Liver (tissue), 9 donors: Measurements from ENCODE around the gene ELL2. TPM values are rescaled to one million over a fixed set of nuclear protein-coding genes. Genes with fewer than 3 reads are reported as not detected.

Experiments used
- DNase-seq: peaks from one replicate; pipeline ENCODE4 v3.0.0-alpha.2; 2017; ENCODE audit warnings: low spot score
- H3K27ac ChIP-seq, 2 donors: one replicate each; pipeline ENCODE4 v1.7.0; 2013; ENCODE audit warnings: inconsistent platforms in 2 of 2, low read length in 2 of 2, control low read depth in 1 of 2, low read depth in 1 of 2, mild to moderate bottlenecking in 1 of 2
- H3K27me3 ChIP-seq, 4 donors: one replicate each; pipeline versions ENCODE4 v1.6.1 to v1.7.0; 2013; ENCODE audit warnings: low read length in 3 of 4, inconsistent platforms in 1 of 4, mild to moderate bottlenecking in 1 of 4, moderate library complexity in 1 of 4; ENCODE audit not compliant: control insufficient read depth in 4 of 4, insufficient read depth in 4 of 4
- H3K36me3 ChIP-seq, 4 donors: one replicate each; pipeline versions ENCODE4 v1.6.1 to v1.7.0; 2013; ENCODE audit warnings: low read length in 3 of 4, mild to moderate bottlenecking in 3 of 4, low read depth in 1 of 4, moderate library complexity in 1 of 4; ENCODE audit not compliant: control insufficient read depth in 4 of 4, insufficient read depth in 3 of 4
- H3K4me1 ChIP-seq, 4 donors: one replicate each; pipeline versions ENCODE4 v1.6.1 to v1.7.0; 2013; ENCODE audit warnings: low read length in 3 of 4, mild to moderate bottlenecking in 3 of 4, moderate library complexity in 1 of 4; ENCODE audit not compliant: control insufficient read depth in 4 of 4, insufficient read depth in 4 of 4
- H3K4me3 ChIP-seq, 3 donors: one replicate each; pipeline versions ENCODE4 v1.6.1 to v1.7.0; 2013; ENCODE audit warnings: low read length in 3 of 3, control low read depth in 1 of 3, low read depth in 1 of 3, mild to moderate bottlenecking in 1 of 3
- H3K9ac ChIP-seq, 2 donors: one replicate each; pipeline ENCODE4 v1.7.0; 2013; ENCODE audit warnings: low read length in 2 of 2, mild to moderate bottlenecking in 2 of 2, moderate library complexity in 2 of 2, control low read depth in 1 of 2, low read depth in 1 of 2
- H3K9me3 ChIP-seq, 4 donors: one replicate each; pipeline versions ENCODE4 v1.6.1 to v1.7.0; 2013; ENCODE audit warnings: low read length in 3 of 4; ENCODE audit not compliant: control insufficient read depth in 4 of 4
- EGR1 ChIP-seq, 2 donors: IDR thresholded peaks; 2 replicates each; pipeline ENCODE4 v1.6.1; 2016 to 2018; ENCODE audit warnings: antibody characterized with exemption in 2 of 2, low read depth in 2 of 2
- FOXA1 ChIP-seq: IDR thresholded peaks from 2 replicates; pipeline ENCODE4 v1.6.1; 2016; ENCODE audit warnings: antibody characterized with exemption
- FOXA2 ChIP-seq: IDR thresholded peaks from 2 replicates; pipeline ENCODE4 v1.6.1; 2016; ENCODE audit warnings: antibody characterized with exemption
- GABPA ChIP-seq, 2 donors: IDR thresholded peaks in 1 of 2; conservative IDR thresholded peaks in 1 of 2; 2 replicates each; pipeline ENCODE4 v1.6.1; 2016; ENCODE audit warnings: antibody characterized with exemption in 2 of 2, mild to moderate bottlenecking in 1 of 2, moderate library complexity in 1 of 2
- HNF4A ChIP-seq, 2 donors: conservative IDR thresholded peaks; 2 replicates each; pipeline ENCODE4 v1.6.1; 2016; ENCODE audit warnings: antibody characterized with exemption in 2 of 2, mild to moderate bottlenecking in 2 of 2
- HNF4G ChIP-seq: IDR thresholded peaks from 2 replicates; pipeline ENCODE4 v1.6.1; 2016; ENCODE audit warnings: antibody characterized with exemption
- JUND ChIP-seq, 2 donors: IDR thresholded peaks; 2 replicates each; pipeline ENCODE4 v1.6.1; 2016; ENCODE audit warnings: antibody characterized with exemption in 2 of 2
- NR2F2 ChIP-seq: IDR thresholded peaks from 2 replicates; pipeline ENCODE4 v1.6.1; 2016; ENCODE audit warnings: antibody characterized with exemption
- RAD21 ChIP-seq, 2 donors: IDR thresholded peaks; 2 replicates each; pipeline ENCODE4 v1.6.1; 2016; ENCODE audit warnings: antibody characterized with exemption in 2 of 2, mild to moderate bottlenecking in 2 of 2
- RXRA ChIP-seq, 2 donors: IDR thresholded peaks; 2 replicates each; pipeline ENCODE4 v1.6.1; 2017 to 2018; ENCODE audit warnings: antibody characterized with exemption in 2 of 2, mild to moderate bottlenecking in 1 of 2
- SP1 ChIP-seq: IDR thresholded peaks from 2 replicates; pipeline ENCODE4 v1.6.1; 2018; ENCODE audit warnings: antibody characterized with exemption, mild to moderate bottlenecking
- TAF1 ChIP-seq: conservative IDR thresholded peaks from 2 replicates; pipeline ENCODE4 v1.6.1; 2016; ENCODE audit warnings: antibody characterized with exemption, mild to moderate bottlenecking
- YY1 ChIP-seq: IDR thresholded peaks from 2 replicates; pipeline ENCODE4 v1.6.1; 2016; ENCODE audit warnings: antibody characterized with exemption, mild to moderate bottlenecking
- WGBS: extraction: QIAGEN DNeasy Blood & Tissue Kit; methylation state at CpG from one replicate; pipeline ENCODE4 v1.1.7; 2013; 5-methylcytosine and 5-hydroxymethylcytosine counted together
- polyA plus RNA-seq, 2 donors: library from polyadenylated mRNA; stranded (reverse) in 1 of 2; unstranded in 1 of 2; fragments of 200-250 nt in 1 of 2; fragments of >200 nt in 1 of 2; fragmentation: Nextera tagmentation in 1 of 2; extraction: Ambion mirVana in 1 of 2; gene quantifications; one replicate each; pipeline versions ENCODE4 v1.2.1 to v1.2.3, GENCODE V29; 2013 to 2015
- total RNA-seq, 2 donors: library from RNA; depleted of rRNA; stranded (reverse); fragments of >200 nt; gene quantifications; one replicate each; pipeline ENCODE4 v1.2.3, GENCODE V29; 2014
- TF ChIP-seq, protein P1 (sequence below): IDR thresholded peaks from 2 replicates; pipeline ENCODE4 v1.6.1; 2016; ENCODE audit warnings: antibody characterized with exemption, mild to moderate bottlenecking
- TF ChIP-seq, protein P2 (sequence below): IDR thresholded peaks from 2 replicates; pipeline ENCODE4 v1.6.1; 2016; ENCODE audit warnings: antibody characterized with exemption
- TF ChIP-seq, protein P3 (sequence below): fragments of 150-350 bp; IDR thresholded peaks from 2 replicates; pipeline ENCODE4 v1.5.1; 2017; ENCODE audit warnings: improper control_type of control experiment, low read depth, low read length; ENCODE audit not compliant: missing input control
- TF ChIP-seq, protein P4 (sequence below): IDR thresholded peaks from 2 replicates; pipeline ENCODE4 v1.6.1; 2016; ENCODE audit warnings: antibody characterized with exemption
- TF ChIP-seq, protein P5 (sequence below): IDR thresholded peaks from 2 replicates; pipeline ENCODE4 v1.6.1; 2016; ENCODE audit warnings: antibody characterized with exemption
- donor health status: healthy.
- donor health status: healthy.
- donor health status: healthy.
- donor health status: healthy.
- donor health status: healthy.

ELL2 gene
- total and polyA plus RNA-seq, 4 donors = 21.0 to 64.5 (median 45.9) TPM

DNA sequence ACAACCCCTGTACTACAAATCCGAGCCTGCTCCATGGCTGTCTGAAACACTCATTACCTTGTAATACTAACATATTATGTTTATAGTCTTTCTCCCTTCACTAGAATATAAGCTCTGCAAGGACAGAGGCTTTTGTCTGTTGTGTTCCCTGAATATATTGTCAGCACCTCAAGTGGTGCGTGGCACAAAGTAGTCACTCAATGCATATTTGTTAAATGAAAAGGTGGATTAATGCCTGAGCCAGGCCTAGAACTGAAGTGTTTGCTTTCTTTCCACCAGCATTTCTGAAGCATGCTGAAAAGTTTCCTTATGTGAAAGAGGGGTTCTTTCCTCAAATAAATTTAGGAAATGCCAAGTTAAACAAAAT lies 36.3 kb downstream of the ELL2 start:
- Histone ChIP-seq H3K9ac (no peak overlapping the region), H3K4me3 (no peak overlapping the region), H3K27me3 (no peaks in the 10 kb centered on the region), H3K36me3 (peaks cover 0 to 17% (median 7%) of the 10 kb centered on the region in 4 donors), H3K9me3 (no peaks in the 10 kb centered on the region), H3K27ac (peak overlapping the region in 1 of 2 donors; percentile 49), H3K4me1 (peaks cover 5 to 54% (median 44%) of the 10 kb centered on the region in 4 donors)
- no peak for TF ChIP-seq NR2F2
- TF ChIP-seq EGR1 (IDR thresholded peaks at IDR 0.05; ENCODE audit: low read depth in 2 of 2) = no peak
- no peak for TF ChIP-seq RXRA (IDR thresholded peaks at IDR 0.05)
- TF ChIP-seq, protein P1, sequence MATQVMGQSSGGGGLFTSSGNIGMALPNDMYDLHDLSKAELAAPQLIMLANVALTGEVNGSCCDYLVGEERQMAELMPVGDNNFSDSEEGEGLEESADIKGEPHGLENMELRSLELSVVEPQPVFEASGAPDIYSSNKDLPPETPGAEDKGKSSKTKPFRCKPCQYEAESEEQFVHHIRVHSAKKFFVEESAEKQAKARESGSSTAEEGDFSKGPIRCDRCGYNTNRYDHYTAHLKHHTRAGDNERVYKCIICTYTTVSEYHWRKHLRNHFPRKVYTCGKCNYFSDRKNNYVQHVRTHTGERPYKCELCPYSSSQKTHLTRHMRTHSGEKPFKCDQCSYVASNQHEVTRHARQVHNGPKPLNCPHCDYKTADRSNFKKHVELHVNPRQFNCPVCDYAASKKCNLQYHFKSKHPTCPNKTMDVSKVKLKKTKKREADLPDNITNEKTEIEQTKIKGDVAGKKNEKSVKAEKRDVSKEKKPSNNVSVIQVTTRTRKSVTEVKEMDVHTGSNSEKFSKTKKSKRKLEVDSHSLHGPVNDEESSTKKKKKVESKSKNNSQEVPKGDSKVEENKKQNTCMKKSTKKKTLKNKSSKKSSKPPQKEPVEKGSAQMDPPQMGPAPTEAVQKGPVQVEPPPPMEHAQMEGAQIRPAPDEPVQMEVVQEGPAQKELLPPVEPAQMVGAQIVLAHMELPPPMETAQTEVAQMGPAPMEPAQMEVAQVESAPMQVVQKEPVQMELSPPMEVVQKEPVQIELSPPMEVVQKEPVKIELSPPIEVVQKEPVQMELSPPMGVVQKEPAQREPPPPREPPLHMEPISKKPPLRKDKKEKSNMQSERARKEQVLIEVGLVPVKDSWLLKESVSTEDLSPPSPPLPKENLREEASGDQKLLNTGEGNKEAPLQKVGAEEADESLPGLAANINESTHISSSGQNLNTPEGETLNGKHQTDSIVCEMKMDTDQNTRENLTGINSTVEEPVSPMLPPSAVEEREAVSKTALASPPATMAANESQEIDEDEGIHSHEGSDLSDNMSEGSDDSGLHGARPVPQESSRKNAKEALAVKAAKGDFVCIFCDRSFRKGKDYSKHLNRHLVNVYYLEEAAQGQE = no peak
- no peak for TF ChIP-seq JUND (IDR thresholded peaks at IDR 0.05)
- TF ChIP-seq FOXA1 = no peak
- TF ChIP-seq GABPA (IDR thresholded peaks at IDR 0.05 in 1 of 2, conservative IDR thresholded peaks at IDR 0.05 in 1 of 2) = no peak
- WGBS = 72% methylated on average over 2 of the region's 2 CpGs
- no peak for DNase-seq

DNA sequence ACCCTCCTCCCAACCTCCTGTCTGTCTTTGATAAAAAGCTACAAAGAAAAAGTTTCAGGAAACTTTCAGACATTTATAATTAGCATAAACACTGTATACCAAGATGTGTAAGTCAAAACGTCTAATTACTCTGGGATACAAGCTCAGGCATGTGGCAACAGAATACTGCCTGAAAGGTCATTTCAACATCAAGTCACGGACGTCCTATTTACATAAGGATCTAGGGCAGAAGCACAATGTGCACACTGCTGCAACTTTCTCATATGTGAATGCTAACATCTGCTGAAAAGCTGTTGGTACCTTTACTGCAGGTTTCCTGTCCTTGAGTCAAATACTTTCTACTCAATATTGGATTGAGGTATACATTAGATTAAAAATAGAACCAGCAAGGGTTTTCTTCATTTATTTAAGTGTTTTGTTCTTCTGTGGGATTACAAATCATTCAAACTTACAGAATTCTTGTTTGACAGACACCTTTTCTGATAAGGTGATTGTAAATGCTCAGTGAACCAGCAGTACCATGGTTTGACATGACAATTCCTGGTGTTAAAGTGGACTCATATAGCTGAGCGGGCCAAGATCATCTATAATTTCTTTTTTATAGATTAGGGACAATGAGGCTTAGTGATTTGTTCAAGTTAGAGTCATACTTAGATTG lies 36.8 kb downstream of the ELL2 start:
- DNase-seq = no peak
- H3K27me3 ChIP-seq = no peaks in the 10 kb centered on the region
- TF ChIP-seq EGR1 (IDR thresholded peaks at IDR 0.05; ENCODE audit: low read depth in 2 of 2) (no peak), YY1 (peak; percentile 20), RXRA (IDR thresholded peaks at IDR 0.05) (peak; percentile 67 to 79), GABPA (IDR thresholded peaks at IDR 0.05 in 1 of 2, conservative IDR thresholded peaks at IDR 0.05 in 1 of 2) (no peak), TAF1 (peak; percentile 33), HNF4A (conservative IDR thresholded peaks at IDR 0.05) (peak; percentile 64 to 70), RAD21 (IDR thresholded peaks at IDR 0.05) (peak; percentile 43 to 53), FOXA1 (peak; percentile 99), FOXA2 (peak; percentile 100), HNF4G (no peak), NR2F2 (no peak), SP1 (peak; percentile 73), JUND (IDR thresholded peaks at IDR 0.05) (peak in 1 of 2 donors; percentile 32)
- TF ChIP-seq, protein P1 = no peak
- TF ChIP-seq, protein P2, sequence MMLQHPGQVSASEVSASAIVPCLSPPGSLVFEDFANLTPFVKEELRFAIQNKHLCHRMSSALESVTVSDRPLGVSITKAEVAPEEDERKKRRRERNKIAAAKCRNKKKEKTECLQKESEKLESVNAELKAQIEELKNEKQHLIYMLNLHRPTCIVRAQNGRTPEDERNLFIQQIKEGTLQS = peak; percentile 52
- TF ChIP-seq, protein P3, sequence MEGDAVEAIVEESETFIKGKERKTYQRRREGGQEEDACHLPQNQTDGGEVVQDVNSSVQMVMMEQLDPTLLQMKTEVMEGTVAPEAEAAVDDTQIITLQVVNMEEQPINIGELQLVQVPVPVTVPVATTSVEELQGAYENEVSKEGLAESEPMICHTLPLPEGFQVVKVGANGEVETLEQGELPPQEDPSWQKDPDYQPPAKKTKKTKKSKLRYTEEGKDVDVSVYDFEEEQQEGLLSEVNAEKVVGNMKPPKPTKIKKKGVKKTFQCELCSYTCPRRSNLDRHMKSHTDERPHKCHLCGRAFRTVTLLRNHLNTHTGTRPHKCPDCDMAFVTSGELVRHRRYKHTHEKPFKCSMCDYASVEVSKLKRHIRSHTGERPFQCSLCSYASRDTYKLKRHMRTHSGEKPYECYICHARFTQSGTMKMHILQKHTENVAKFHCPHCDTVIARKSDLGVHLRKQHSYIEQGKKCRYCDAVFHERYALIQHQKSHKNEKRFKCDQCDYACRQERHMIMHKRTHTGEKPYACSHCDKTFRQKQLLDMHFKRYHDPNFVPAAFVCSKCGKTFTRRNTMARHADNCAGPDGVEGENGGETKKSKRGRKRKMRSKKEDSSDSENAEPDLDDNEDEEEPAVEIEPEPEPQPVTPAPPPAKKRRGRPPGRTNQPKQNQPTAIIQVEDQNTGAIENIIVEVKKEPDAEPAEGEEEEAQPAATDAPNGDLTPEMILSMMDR = no peak
- TF ChIP-seq, protein P4, sequence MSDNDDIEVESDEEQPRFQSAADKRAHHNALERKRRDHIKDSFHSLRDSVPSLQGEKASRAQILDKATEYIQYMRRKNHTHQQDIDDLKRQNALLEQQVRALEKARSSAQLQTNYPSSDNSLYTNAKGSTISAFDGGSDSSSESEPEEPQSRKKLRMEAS = peak; percentile 42
- TF ChIP-seq, protein P5, sequence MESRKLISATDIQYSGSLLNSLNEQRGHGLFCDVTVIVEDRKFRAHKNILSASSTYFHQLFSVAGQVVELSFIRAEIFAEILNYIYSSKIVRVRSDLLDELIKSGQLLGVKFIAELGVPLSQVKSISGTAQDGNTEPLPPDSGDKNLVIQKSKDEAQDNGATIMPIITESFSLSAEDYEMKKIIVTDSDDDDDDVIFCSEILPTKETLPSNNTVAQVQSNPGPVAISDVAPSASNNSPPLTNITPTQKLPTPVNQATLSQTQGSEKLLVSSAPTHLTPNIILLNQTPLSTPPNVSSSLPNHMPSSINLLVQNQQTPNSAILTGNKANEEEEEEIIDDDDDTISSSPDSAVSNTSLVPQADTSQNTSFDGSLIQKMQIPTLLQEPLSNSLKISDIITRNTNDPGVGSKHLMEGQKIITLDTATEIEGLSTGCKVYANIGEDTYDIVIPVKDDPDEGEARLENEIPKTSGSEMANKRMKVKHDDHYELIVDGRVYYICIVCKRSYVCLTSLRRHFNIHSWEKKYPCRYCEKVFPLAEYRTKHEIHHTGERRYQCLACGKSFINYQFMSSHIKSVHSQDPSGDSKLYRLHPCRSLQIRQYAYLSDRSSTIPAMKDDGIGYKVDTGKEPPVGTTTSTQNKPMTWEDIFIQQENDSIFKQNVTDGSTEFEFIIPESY = peak; percentile 30
- H3K27ac ChIP-seq = peak overlapping the region; percentile 45 to 49
- H3K4me1 ChIP-seq = peaks cover 5 to 57% (median 45%) of the 10 kb centered on the region in 4 donors
- peaks cover 0 to 12% (median 7%) of the 10 kb centered on the region in 4 donors for H3K36me3 ChIP-seq
- no peak overlapping the region for H3K9ac ChIP-seq
- no peaks in the 10 kb centered on the region for H3K9me3 ChIP-seq
- WGBS = 32% methylated on average over 4 of the region's 4 CpGs
- no peak overlapping the region for H3K4me3 ChIP-seq
